ENCODE data around the gene HTRA1. TPM values are rescaled to one million over a fixed set of nuclear protein-coding genes. Genes with fewer than 3 reads are reported as not detected.
A peak's percentile ranks its signal among the peaks of the same experiment; 100 is the strongest.

HTRA1 gene
- total RNA-seq, 1 donor from 2014 or later = 62.6 TPM

GRCh38 chr10:122500194-122500593 is 38.8 kb downstream of the HTRA1 start:
- Histone ChIP-seq H3K36me3 (no peaks in the 10 kb centered on the region), H3K4me1 (peaks cover 55% of the 10 kb centered on the region), H3K27ac (replicated peaks) (peak overlapping the region; percentile 84), H3K9me3 (replicated peaks) (no peaks in the 10 kb centered on the region), H3K27me3 (ENCODE audit: low read depth) (no peaks in the 10 kb centered on the region), H3K4me3 (no peak overlapping the region)
- intact Hi-C loops (cut with micrococcal nuclease) = no loop called here
- no peak for DNase-seq
- no peak for TF ChIP-seq CTCF (IDR thresholded peaks at IDR 0.05; ENCODE audit: borderline replicate concordance)

GRCh38 chr10:122500726-122501125 is 39.4 kb downstream of the HTRA1 start:
- intact Hi-C loops (cut with micrococcal nuclease) = no loop called here
- no peak for TF ChIP-seq CTCF (IDR thresholded peaks at IDR 0.05; ENCODE audit: borderline replicate concordance)
- H3K36me3 ChIP-seq = no peaks in the 10 kb centered on the region
- H3K27me3 ChIP-seq (ENCODE audit: low read depth) = no peaks in the 10 kb centered on the region
- H3K4me3 ChIP-seq = no peak overlapping the region
- no peaks in the 10 kb centered on the region for H3K9me3 ChIP-seq (replicated peaks)
- H3K27ac ChIP-seq (replicated peaks) = no peak overlapping the region
- no peak for DNase-seq
- H3K4me1 ChIP-seq = peaks cover 55% of the 10 kb centered on the region

- TF ChIP-seq CTCF (IDR thresholded peaks at IDR 0.05; ENCODE audit: borderline replicate concordance) = no peak
- DNase-seq = no peak
- Histone ChIP-seq H3K9me3 (replicated peaks) (no peaks in the 10 kb centered on the region), H3K27me3 (ENCODE audit: low read depth) (no peaks in the 10 kb centered on the region), H3K27ac (replicated peaks) (no peak overlapping the region), H3K4me1 (peaks cover 47% of the 10 kb centered on the region), H3K4me3 (no peak overlapping the region), H3K36me3 (peaks cover 3% of the 10 kb centered on the region)
- intact Hi-C loops (cut with micrococcal nuclease) = no loop called here
Measured at GRCh38 chr10:122503012-122503411, 41.7 kb downstream of the HTRA1 start.

- Histone ChIP-seq H3K27me3 (ENCODE audit: low read depth) (no peaks in the 10 kb centered on the region), H3K27ac (replicated peaks) (peak overlapping the region; percentile 41), H3K4me1 (peaks cover 37% of the 10 kb centered on the region), H3K36me3 (peaks cover 14% of the 10 kb centered on the region), H3K9me3 (replicated peaks) (no peaks in the 10 kb centered on the region), H3K4me3 (no peak overlapping the region)
- no peak for DNase-seq
- intact Hi-C loops (cut with micrococcal nuclease) = no loop called here
- TF ChIP-seq CTCF (IDR thresholded peaks at IDR 0.05; ENCODE audit: borderline replicate concordance) = no peak
Measured at GRCh38 chr10:122503886-122504609, 42.7 kb downstream of the HTRA1 start.

GRCh38 chr10:122504610-122504950 is 43.2 kb downstream of the HTRA1 start:
- intact Hi-C loops (cut with micrococcal nuclease) = no loop called here
- no peaks in the 10 kb centered on the region for H3K9me3 ChIP-seq (replicated peaks)
- peak; percentile 92 for DNase-seq
- peaks cover 32% of the 10 kb centered on the region for H3K4me1 ChIP-seq
- no peak for TF ChIP-seq CTCF (IDR thresholded peaks at IDR 0.05; ENCODE audit: borderline replicate concordance)
- no peaks in the 10 kb centered on the region for H3K27me3 ChIP-seq (ENCODE audit: low read depth)
- H3K36me3 ChIP-seq = peaks cover 19% of the 10 kb centered on the region
- H3K4me3 ChIP-seq = no peak overlapping the region
- H3K27ac ChIP-seq (replicated peaks) = peak overlapping the region; percentile 41
